GM19395 (cell line): Measurements from ENCODE around the gene GPR21.

Experiments
- ATAC-seq: cut with Tn5 transposase; IDR thresholded peaks from one replicate; pipeline ENCODE4 v1.9.1; 2021; ENCODE audit warnings: mild to moderate bottlenecking, moderate library complexity; ENCODE audit not compliant: unreplicated experiment

Gene GPR21

GRCh38 chr9:123062351-123063176, 29.1 kb downstream of the GPR21 start:
- no peak for ATAC-seq

DNA sequence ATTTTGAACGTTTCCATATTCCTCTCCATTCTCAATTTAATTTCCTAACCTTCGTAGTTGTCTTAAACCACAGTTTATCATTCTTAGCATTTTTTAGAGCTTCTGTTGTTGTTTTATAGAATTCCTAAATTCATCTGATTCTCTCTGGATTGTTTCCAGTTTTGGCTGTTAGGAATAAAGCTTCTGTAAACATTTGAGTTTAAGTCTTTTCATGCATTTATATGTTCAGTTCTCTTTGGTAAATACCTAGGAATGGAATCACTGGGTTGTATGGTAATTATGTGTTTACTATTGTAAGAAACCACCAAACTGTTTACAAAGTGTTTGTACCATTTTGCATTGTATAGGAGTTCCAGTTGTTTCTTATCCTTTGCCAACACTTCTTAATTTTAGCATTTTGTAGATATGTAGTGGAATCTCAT, 29.7 kb downstream of the GPR21 start:
- ATAC-seq = no peak

DNA sequence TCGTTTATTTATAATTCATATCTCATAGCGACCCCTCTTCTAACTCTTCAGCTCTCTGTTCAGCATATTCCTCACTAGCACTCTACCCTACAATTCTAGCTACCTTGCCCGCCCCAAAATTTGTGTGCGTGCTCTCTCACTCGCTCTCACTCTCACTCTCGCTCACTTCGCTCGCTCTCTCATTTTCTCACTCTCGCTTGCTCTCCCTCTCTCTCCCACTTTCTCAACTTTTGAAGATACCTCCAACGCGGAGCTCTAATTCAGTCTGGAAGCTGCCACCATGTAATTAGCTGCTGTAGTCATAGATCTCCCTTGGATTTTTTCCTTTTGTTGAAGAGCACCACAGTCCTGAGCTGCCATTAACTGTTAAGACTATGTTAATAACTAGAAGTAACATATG, 30.4 kb downstream of the GPR21 start:
- no peak for ATAC-seq

DNA sequence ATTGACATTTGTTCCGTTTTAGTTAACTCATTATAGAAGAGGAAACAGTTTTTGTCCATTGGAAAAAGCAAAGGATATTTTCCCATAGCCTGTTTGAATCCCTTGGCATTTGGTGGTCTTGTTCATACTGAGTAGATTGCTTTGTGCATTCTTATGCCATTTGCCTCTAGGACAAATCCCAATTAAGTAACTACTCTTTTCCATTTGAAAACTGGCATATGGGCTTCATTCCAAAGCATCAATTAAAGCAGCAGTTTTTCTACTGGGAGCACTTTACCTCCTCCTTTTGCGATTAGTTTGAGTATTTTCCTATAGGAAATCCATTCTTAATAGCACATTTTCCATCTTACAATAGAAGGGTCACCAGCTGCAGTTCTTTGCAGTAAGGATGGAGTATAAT, 31.2 kb downstream of the GPR21 start:
- ATAC-seq = no peak

DNA sequence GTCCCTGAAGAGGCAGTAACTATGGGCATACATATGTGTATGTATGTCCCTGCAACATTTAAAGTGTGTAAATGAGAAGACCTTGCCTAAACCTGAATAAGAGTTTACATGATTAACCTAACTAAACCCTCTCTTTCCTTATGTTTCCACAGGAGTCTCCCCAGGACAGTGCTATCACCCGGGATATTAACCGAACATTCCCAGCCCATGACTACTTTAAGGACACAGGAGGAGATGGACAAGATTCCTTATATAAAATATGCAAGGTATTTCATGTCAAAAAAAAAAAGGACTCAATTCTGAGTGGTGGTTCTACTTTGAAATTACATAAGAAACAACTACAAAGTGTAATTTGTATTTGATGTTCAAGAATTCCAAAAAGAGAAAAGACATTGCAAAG, 31.7 kb downstream of the GPR21 start:
- no peak for ATAC-seq

GRCh38 chr9:123067136-123067535, 33.7 kb downstream of the GPR21 start:
- no peak for ATAC-seq

DNA sequence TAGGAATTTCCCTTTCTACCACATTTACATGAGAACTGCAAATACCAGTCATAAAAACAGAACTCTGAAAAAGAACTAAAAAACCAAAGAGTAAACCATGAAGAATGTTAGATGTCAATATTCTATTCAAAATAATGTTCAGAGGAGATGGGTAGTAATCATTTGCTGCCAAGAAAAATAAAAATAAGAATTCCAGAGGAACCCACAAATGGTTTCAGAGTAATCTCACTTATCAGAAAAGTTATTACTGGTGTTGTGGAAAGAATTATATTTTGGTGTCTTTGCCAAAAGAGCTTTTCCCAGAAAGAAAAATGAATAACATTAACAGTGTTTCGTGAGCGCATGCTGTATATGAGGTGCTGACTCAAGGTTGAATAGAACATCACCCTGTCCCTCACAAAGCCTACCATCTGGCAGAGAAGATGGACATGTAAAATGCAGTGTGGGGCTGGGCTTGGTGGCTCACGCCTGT, 35.6 kb downstream of the GPR21 start:
- no peak for ATAC-seq

GRCh38 chr9:123070198-123070597, 36.7 kb downstream of the GPR21 start:
- no peak for ATAC-seq

DNA sequence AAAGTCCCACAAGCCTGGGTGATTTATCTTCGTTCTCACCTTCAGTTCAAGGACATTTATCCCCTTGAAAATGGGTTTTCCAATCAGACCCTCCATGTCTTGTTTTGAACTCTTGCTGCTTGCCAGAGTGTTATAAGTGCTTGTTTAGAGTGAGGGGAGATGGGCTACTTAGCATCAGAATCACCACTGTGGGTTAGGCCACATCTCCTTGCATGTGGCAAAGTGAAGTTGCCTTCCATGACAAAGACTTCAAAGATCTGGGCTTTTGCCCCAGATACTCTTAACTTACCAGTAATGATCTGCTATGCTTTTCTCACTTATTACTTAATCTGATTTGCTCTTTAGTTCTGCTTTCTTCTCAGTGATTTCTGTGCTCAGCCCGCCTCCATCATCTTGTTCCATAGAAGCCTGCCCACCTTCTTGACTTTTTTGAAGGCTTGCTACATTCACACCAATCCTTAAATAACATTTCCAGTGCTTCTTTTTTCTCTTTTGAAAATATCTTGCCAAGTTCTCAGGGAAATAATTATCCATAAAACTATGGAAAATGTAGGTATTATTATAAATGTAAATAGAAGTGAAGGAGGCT, 39.0 kb downstream of the GPR21 start:
- no peak for ATAC-seq

- no peak for ATAC-seq
Observed at GRCh38 chr9:123073441-123073840, 40.0 kb downstream of the GPR21 start.

GRCh38 chr9:123073991-123074422, 40.5 kb downstream of the GPR21 start:
- ATAC-seq = no peak

GRCh38 chr9:123074628-123075027, 41.2 kb downstream of the GPR21 start:
- no peak for ATAC-seq

- ATAC-seq = no peak
Observed at GRCh38 chr9:123080444-123080843, 47.0 kb downstream of the GPR21 start.

- ATAC-seq = no peak
Observed at GRCh38 chr9:123081824-123082223, 48.4 kb downstream of the GPR21 start.

DNA sequence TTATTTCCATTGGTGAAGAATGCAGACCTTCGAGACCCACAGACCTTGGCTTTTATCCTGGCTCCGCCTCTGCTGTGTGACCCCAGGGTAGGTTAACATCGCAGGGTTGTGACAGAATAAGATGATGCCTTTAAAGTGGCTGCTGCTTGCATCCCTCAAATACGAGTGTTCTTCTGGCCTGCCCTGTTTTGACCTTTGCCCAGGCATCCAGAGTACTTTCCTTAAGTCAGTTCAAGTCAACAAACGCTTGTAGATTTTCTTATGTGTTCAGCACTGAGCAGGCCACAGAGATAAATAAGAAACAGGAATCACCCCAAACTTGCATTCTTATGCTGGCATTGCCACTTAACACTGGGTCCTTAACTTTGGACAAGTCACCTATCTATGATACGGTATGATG, 50.2 kb downstream of the GPR21 start:
- ATAC-seq = no peak

- no peak for ATAC-seq
Observed at GRCh38 chr9:123084256-123084655, 50.8 kb downstream of the GPR21 start.
